ENCODE measurements around the gene CD74. TPM values are rescaled to one million over a fixed set of nuclear protein-coding genes. Genes with fewer than 3 reads are reported as not detected.

Gene CD74
- total and polyA plus RNA-seq, 2 of the 13 experiments (the other 11 are each of a cell fraction or from before 2014, with no cell fraction given) = 34.1 to 84.4 TPM

- POLR2A ChIA-PET = no interaction called here
- H3K27me3 ChIP-seq (ENCODE audit: control insufficient read depth in 1 of 2, insufficient read depth in 2 of 2, low read length in 2 of 2) = no peaks in the 10 kb centered on the region
- no peaks in the 10 kb centered on the region for H3K4me1 ChIP-seq (ENCODE audit: insufficient read depth, low read length)
- FAIRE-seq (peak; percentile 64), DNase-seq (ENCODE audit: low spot score) (peak; percentile 51), ATAC-seq (peak; percentile 69)
- H3K27ac ChIP-seq (ENCODE audit: extremely low read length, insufficient read depth, low read length) = no peak overlapping the region
- H3K4me3 ChIP-seq (replicated peaks in 1 of 3; ENCODE audit: insufficient read depth in 1 of 3, low read depth in 2 of 3, low read length in 3 of 3) = no peak overlapping the region
- TF ChIP-seq, protein P1, sequence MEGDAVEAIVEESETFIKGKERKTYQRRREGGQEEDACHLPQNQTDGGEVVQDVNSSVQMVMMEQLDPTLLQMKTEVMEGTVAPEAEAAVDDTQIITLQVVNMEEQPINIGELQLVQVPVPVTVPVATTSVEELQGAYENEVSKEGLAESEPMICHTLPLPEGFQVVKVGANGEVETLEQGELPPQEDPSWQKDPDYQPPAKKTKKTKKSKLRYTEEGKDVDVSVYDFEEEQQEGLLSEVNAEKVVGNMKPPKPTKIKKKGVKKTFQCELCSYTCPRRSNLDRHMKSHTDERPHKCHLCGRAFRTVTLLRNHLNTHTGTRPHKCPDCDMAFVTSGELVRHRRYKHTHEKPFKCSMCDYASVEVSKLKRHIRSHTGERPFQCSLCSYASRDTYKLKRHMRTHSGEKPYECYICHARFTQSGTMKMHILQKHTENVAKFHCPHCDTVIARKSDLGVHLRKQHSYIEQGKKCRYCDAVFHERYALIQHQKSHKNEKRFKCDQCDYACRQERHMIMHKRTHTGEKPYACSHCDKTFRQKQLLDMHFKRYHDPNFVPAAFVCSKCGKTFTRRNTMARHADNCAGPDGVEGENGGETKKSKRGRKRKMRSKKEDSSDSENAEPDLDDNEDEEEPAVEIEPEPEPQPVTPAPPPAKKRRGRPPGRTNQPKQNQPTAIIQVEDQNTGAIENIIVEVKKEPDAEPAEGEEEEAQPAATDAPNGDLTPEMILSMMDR (CRISPR knock-in tag; IDR thresholded peaks at IDR 0.05) = peak; percentile 68
- TF ChIP-seq ZNF263 (CRISPR knock-in tag; IDR thresholded peaks at IDR 0.05) (peak; percentile 37; the same call in 1 of the 2 replicates), ZNF768 (CRISPR knock-in tag; IDR thresholded peaks at IDR 0.05) (no peak), ZNF644 (CRISPR knock-in tag; IDR thresholded peaks at IDR 0.05; ENCODE audit: low read depth) (no peak), STAG1 (CRISPR knock-in tag; IDR thresholded peaks at IDR 0.05) (peak; percentile 51), XRCC5 (optimal IDR thresholded peaks at IDR 0.05; ENCODE audit: low read length) (peak; percentile 41)
- BruUV-seq (replicated peaks) = no TSS peak
- CTCF ChIA-PET (ENCODE audit: low intra/inter-chr PET ratio, low total read pairs) = no interaction called here
- H3K9ac ChIP-seq (ENCODE audit: insufficient read depth, low read depth, low read length) = no peak overlapping the region
- no peak overlapping the region for H2AFZ ChIP-seq (ENCODE audit: low read length)
- WGBS (ENCODE audit: low lambda C conversion rate) = 12% methylated on average over 4 of the region's 4 CpGs
- in situ Hi-C loops (cut with HindIII; ENCODE audit: extremely low pct_ligation_motif_present, low pct_unique_long_range_greater_than_20kb) (loop anchor here (5.0 kb wide), 2 partner anchors 42 to 167 kb away; no protein-coding TSS in a partner anchor), intact Hi-C loops (cut with micrococcal nuclease; ENCODE audit: unreplicated experiment) (loop anchor here (5.0 kb wide), 2 partner anchors 82 to 167 kb away; partner anchors contain the start of gene TCOF1)
- H3K36me3 ChIP-seq (replicated peaks in 1 of 2; ENCODE audit: control insufficient read depth in 1 of 2, insufficient read depth in 2 of 2, low read length in 2 of 2) = peaks cover 2 to 8% of the 10 kb centered on the region in 2 experiments; a peak in 4 of 5 replicates
- H3K4me2 ChIP-seq (ENCODE audit: low read depth, low read length) = no peak overlapping the region
- peaks cover 7% of the 10 kb centered on the region for H4K20me1 ChIP-seq (ENCODE audit: insufficient read depth, low read length)
- no peaks in the 10 kb centered on the region for H3K79me2 ChIP-seq (ENCODE audit: insufficient read depth, low read length)
- no peaks in the 10 kb centered on the region for H3K9me3 ChIP-seq (ENCODE audit: low read length)
These were observed 26.3 kb upstream of the CD74 start for GRCh38 chr5:150438873-150439546.

All from HepG2 (cell line).